ENCODE data around the gene PITPNM1. TPM values are rescaled to one million over a fixed set of nuclear protein-coding genes. Genes with fewer than 3 reads are reported as not detected.

PITPNM1 gene
- total RNA-seq, 1 donor from 2014 or later: 36.6 TPM

- no peak overlapping the region for H3K27ac ChIP-seq (replicated peaks)
- H3K4me1 ChIP-seq: peaks cover 8% of the 10 kb centered on the region
- no peaks in the 10 kb centered on the region for H3K36me3 ChIP-seq
- H3K9me3 ChIP-seq (replicated peaks): peaks cover 6% of the 10 kb centered on the region
- TF ChIP-seq, protein P1, sequence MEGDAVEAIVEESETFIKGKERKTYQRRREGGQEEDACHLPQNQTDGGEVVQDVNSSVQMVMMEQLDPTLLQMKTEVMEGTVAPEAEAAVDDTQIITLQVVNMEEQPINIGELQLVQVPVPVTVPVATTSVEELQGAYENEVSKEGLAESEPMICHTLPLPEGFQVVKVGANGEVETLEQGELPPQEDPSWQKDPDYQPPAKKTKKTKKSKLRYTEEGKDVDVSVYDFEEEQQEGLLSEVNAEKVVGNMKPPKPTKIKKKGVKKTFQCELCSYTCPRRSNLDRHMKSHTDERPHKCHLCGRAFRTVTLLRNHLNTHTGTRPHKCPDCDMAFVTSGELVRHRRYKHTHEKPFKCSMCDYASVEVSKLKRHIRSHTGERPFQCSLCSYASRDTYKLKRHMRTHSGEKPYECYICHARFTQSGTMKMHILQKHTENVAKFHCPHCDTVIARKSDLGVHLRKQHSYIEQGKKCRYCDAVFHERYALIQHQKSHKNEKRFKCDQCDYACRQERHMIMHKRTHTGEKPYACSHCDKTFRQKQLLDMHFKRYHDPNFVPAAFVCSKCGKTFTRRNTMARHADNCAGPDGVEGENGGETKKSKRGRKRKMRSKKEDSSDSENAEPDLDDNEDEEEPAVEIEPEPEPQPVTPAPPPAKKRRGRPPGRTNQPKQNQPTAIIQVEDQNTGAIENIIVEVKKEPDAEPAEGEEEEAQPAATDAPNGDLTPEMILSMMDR (IDR thresholded peaks at IDR 0.05; ENCODE audit: borderline replicate concordance): no peak
- DNase-seq: no peak
- intact Hi-C loops (cut with micrococcal nuclease): no loop called here
- H3K27me3 ChIP-seq (ENCODE audit: low read depth): no peaks in the 10 kb centered on the region
- no peak overlapping the region for H3K4me3 ChIP-seq
Observed at GRCh38 chr11:67539550-67539949, 34.4 kb upstream of the PITPNM1 start.

- TF ChIP-seq, protein P1 (IDR thresholded peaks at IDR 0.05; ENCODE audit: borderline replicate concordance): no peak
- intact Hi-C loops (cut with micrococcal nuclease): no loop called here
Observed at GRCh38 chr11:67538823-67539505, 33.8 kb upstream of the PITPNM1 start.

GRCh38 chr11:67538306-67538705 is 33.1 kb upstream of the PITPNM1 start:
- H3K4me3 ChIP-seq: no peak overlapping the region
- TF ChIP-seq, protein P1 (IDR thresholded peaks at IDR 0.05; ENCODE audit: borderline replicate concordance): no peak
- H3K27ac ChIP-seq (replicated peaks): no peak overlapping the region
- no peaks in the 10 kb centered on the region for H3K4me1 ChIP-seq
- intact Hi-C loops (cut with micrococcal nuclease): no loop called here
- H3K27me3 ChIP-seq (ENCODE audit: low read depth): no peaks in the 10 kb centered on the region
- H3K9me3 ChIP-seq (replicated peaks): peaks cover 18% of the 10 kb centered on the region
- no peaks in the 10 kb centered on the region for H3K36me3 ChIP-seq
- DNase-seq: no peak

More at GRCh38 chr11:67538823-67539505, 33.8 kb upstream of the PITPNM1 start:
- H3K4me1 ChIP-seq: peaks cover 2% of the 10 kb centered on the region
- no peaks in the 10 kb centered on the region for H3K27me3 ChIP-seq (ENCODE audit: low read depth)
- no peak overlapping the region for H3K27ac ChIP-seq (replicated peaks)
- H3K4me3 ChIP-seq: no peak overlapping the region
- no peak for DNase-seq
- peaks cover 12% of the 10 kb centered on the region for H3K9me3 ChIP-seq (replicated peaks)
- no peaks in the 10 kb centered on the region for H3K36me3 ChIP-seq

- Histone ChIP-seq H3K27ac (replicated peaks) (no peak overlapping the region), H3K4me1 (no peaks in the 10 kb centered on the region), H3K9me3 (replicated peaks) (peaks cover 19% of the 10 kb centered on the region), H3K4me3 (no peak overlapping the region), H3K36me3 (no peaks in the 10 kb centered on the region), H3K27me3 (ENCODE audit: low read depth) (no peaks in the 10 kb centered on the region)
- DNase-seq: no peak
- TF ChIP-seq, protein P1 (IDR thresholded peaks at IDR 0.05; ENCODE audit: borderline replicate concordance): no peak
- intact Hi-C loops (cut with micrococcal nuclease): no loop called here
Observed at GRCh38 chr11:67535561-67535960, 30.4 kb upstream of the PITPNM1 start.

DNA sequence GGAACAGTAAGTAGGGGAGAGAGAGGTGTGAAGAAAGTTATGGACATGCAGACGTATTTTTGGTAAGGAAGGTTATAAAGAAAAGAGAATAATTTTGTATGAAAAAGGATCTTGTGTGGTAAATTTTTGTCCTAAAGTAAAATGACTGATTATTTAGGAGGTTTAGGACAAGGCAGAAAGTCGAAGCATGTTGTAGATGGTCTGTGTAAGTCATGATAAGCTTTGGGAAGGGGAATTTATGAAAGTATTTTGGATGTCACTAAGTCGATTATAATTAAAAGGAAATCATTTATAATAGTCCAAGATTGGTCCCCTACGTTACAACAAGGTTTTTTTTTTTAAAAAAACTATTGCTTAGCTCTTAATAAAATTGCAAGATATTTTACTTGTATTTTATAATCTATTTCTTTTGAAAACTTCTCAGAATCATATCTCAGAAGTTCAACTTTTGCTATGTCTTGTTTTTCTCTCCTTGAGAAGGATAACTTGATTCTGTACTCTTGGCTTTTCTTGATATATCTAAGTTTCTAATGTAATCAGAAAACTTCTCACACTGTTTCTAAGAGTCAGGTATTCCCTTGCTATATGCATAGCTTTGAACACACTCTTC is 29.0 kb upstream of the PITPNM1 start:
- no peak overlapping the region for H3K4me3 ChIP-seq
- H3K9me3 ChIP-seq (replicated peaks): peaks cover 19% of the 10 kb centered on the region
- no peaks in the 10 kb centered on the region for H3K4me1 ChIP-seq
- H3K27me3 ChIP-seq (ENCODE audit: low read depth): no peaks in the 10 kb centered on the region
- TF ChIP-seq, protein P1 (IDR thresholded peaks at IDR 0.05; ENCODE audit: borderline replicate concordance): no peak
- intact Hi-C loops (cut with micrococcal nuclease): no loop called here
- no peaks in the 10 kb centered on the region for H3K36me3 ChIP-seq
- H3K27ac ChIP-seq (replicated peaks): no peak overlapping the region
- DNase-seq: no peak

Data from left ventricle myocardium inferior (tissue), 1 donor.